ENCODE measurements around the gene GADD45G. TPM values are rescaled to one million over a fixed set of nuclear protein-coding genes. Genes with fewer than 3 reads are reported as not detected.

GADD45G gene
- polyA plus RNA-seq, 2 of the 4 experiments (the other 2 are of a cell fraction): 0.15 to 0.16 TPM

GRCh38 chr9:89586311-89586710 lies 18.5 kb upstream of the GADD45G start:
- FAIRE-seq (no peak), DNase-seq (ENCODE audit: low read depth in 1 of 2, low spot score in 1 of 2) (no peak), ATAC-seq (no peak)
- TF ChIP-seq HOXB5 (CRISPR knock-in tag; IDR thresholded peaks at IDR 0.05): no peak
- no peak for TF ChIP-seq CHD2 (IDR thresholded peaks at IDR 0.05; ENCODE audit: low read length, partially characterized antibody)
- no peak for TF ChIP-seq POLR2AphosphoS2 (conservative IDR thresholded peaks at IDR 0.05; ENCODE audit: low read length)
- no peak for TF ChIP-seq MAX (IDR thresholded peaks at IDR 0.05)
- no peak for TF ChIP-seq REST (IDR thresholded peaks at IDR 0.05)
- no peak for TF ChIP-seq CHD4 (IDR thresholded peaks at IDR 0.05; ENCODE audit: borderline replicate concordance)
- TF ChIP-seq RNF2 (IDR thresholded peaks at IDR 0.05; ENCODE audit: borderline replicate concordance, low read depth): no peak
- no peak for TF ChIP-seq ZNF302 (CRISPR knock-in tag; IDR thresholded peaks at IDR 0.05)
- TF ChIP-seq RAD21 (conservative IDR thresholded peaks at IDR 0.05 in 1 of 2, IDR thresholded peaks at IDR 0.05 in 1 of 2): no peak
- no peak for TF ChIP-seq ELK1 (IDR thresholded peaks at IDR 0.05; ENCODE audit: low read depth, low read length)
- no peak for TF ChIP-seq ATOH8 (CRISPR knock-in tag; IDR thresholded peaks at IDR 0.05; ENCODE audit: low read depth)
- TF ChIP-seq FOSL2 (IDR thresholded peaks at IDR 0.05): no peak
- TF ChIP-seq FOSL2 (CRISPR knock-in tag; IDR thresholded peaks at IDR 0.05): no peak
- TF ChIP-seq HOXB13 (CRISPR knock-in tag; IDR thresholded peaks at IDR 0.05; ENCODE audit: low read depth): no peak
- TF ChIP-seq NPAS2 (CRISPR knock-in tag; IDR thresholded peaks at IDR 0.05; ENCODE audit: borderline replicate concordance): no peak
- no peak for TF ChIP-seq BCL3 (IDR thresholded peaks at IDR 0.05)
- no peak for TF ChIP-seq EHMT2 (IDR thresholded peaks at IDR 0.05; ENCODE audit: low read depth)
- TF ChIP-seq JUN (IDR thresholded peaks at IDR 0.05): no peak
- no peak for TF ChIP-seq NR3C1 (IDR thresholded peaks at IDR 0.05)
- TF ChIP-seq JUNB (IDR thresholded peaks at IDR 0.05): no peak
- no peak for TF ChIP-seq HES2 (IDR thresholded peaks at IDR 0.05)
- no peak overlapping the region for H3K4me2 ChIP-seq
- POLR2A ChIA-PET: no interaction called here
- WGBS (ENCODE audit: missing lambda C conversion rate): 9% methylated on average over 1 of the region's 1 CpG
- peaks cover 14% of the 10 kb centered on the region; the same call in 2 of the 3 replicates for H3K9me3 ChIP-seq
- no peaks in the 10 kb centered on the region for H3K4me1 ChIP-seq
- CTCF ChIA-PET: interaction anchor here (1.1 to 6.6 kb wide), 5 partner anchors 9 to 516 kb away, joined by 3 to 38 read pairs (median 3); no protein-coding TSS in a partner anchor
- H3K4me3 ChIP-seq: no peak overlapping the region
- H3K27ac ChIP-seq: no peak overlapping the region

Measured in A549 (cell line).